GM19025 (cell line): ENCODE results near the gene FBXL19.

Source experiments
- ATAC-seq: cut with Tn5 transposase; IDR thresholded peaks from one replicate; pipeline ENCODE4 v1.9.1; 2021; ENCODE audit warnings: mild to moderate bottlenecking, low read depth, moderate library complexity; ENCODE audit not compliant: unreplicated experiment

The FBXL19 gene

DNA sequence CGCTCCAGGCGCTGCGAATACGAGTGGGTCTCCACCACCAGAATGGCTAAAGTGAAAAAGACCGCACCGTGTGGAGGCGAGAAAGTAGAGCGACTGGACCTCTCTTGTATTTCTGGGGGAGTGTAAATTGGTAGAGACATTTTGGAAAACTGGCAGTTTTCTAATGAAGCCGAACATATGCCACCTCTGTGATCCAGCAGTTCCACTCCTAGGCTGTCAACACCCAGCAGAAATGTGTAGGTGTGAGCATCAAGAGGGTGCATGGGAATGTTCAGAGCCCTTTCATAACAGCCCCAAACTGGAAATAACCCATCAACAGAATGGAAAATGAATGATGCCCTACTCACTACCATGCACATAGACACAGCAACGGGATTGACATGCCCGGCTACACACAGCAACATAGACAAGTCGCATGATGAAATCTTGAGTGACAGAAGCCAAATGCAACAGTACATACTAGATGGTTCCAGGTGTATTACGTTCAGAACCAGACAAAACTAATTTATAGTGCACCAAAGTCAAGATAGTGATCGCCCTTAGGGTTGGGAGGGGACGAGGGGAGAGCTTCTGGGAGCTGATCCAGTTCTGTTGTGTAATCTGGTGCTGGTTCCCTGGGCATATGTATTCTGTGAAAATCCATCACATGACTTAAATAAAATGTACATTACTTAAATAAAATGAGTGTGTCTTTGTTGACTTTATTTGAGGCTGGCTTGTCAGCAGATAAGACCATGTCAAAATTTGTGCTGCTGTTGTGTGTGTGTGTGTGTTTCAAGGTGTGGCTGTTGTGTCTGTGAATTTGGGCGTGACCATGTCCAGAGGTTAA is 28.6 kb upstream of the FBXL19 start:
- ATAC-seq = no peak

GRCh38 chr16:30895627-30896260 is 27.6 kb upstream of the FBXL19 start:
- ATAC-seq = no peak

DNA sequence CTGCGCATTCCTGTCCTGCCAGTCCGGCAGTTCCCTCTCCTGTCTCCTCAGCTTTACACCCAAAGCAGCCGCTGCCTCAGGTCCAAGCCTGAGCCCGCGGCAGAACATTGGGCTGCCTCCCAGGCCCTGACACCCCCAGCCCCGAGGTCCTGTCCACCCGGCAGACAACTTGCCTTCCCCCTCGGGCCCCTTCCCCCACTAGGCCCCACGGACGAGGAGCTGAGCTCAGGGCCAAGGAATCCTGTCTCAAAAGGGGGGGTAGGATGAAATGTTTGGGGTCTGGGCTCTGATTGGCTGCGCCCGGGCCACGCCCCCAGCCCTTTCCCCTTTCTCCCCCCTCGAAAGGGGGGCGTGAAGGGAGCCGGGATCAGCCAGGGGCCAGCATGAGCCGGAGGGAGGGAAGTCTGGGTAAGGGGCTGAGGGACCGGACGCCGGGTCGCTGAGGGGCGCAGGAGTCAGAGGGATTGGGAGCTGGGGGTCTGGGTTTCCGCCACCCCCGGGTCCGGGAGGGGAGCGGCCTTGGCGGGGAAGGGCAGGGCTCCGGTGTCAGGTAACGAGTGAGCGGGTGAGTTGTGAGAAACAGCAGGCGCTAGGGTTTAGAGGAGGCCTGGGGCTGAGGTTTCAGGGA is 27.0 kb upstream of the FBXL19 start, which contains the start of gene CTF1:
CTF1 (plus strand) TSS at position 354 of the 628 bp plus-strand sequence; CDS start at position 384, 30 bp downstream.
- ATAC-seq = no peak

DNA sequence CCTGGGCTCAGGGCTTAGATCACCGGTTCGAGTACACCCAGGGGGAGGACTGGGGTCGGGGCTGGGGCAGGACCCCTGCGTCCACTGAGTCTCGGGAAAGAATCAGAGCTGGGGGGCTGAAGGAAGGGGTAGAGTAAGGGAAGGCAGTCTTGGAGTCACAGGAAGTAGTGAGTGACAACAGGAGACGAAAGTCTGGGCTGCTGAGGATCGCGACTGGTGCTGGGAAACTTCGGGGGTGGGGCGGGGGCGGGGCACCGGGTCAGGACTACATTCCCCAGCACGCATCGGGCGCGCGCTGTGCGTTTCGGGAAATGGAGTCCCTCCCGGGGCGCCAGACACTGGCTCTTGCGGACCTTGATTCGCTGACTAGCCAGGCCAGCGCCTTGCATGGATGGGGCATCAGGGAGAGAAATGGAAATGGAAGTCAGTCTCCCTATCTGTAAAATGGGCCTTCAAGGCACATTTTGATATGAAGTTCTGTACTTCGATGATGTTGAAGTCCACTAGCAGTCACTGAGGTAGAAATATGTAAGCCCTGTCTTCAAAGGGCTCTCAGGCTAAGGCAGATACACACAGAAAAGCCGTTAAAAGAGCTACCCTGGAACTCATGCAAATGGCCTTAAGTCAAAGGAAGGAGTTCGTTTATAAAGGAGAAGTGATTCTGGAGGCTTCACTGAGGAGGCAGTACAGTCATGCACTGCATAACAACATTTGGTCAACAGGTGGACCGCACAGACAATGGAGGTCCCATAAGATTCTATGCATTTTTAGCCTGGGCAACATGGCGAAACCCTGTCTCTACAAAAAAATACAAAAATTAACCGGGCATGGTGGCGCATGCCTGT is 26.3 kb upstream of the FBXL19 start:
- peak; percentile 28 for ATAC-seq

GRCh38 chr16:30899794-30900193 is 23.6 kb upstream of the FBXL19 start:
- ATAC-seq = no peak

DNA sequence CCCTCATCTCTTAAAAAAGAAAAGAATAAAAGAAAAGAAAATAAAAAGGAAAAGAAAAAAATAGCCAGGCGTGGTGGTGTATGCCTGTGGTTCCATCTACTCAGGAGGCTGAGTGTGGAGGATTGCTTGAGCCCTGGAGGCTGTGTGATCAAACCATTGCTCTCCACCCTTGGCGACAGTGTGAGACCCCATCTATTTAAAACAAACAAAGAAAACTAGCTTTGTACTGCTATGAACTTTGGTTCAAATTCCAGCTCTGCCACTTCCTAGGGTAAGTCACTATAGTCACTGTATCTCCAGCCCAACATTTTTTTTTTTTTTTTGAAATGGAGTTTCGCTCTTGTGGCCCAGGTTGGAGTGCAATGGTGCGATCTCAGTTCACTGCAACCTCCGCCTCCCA is 22.8 kb upstream of the FBXL19 start:
- ATAC-seq = no peak

DNA sequence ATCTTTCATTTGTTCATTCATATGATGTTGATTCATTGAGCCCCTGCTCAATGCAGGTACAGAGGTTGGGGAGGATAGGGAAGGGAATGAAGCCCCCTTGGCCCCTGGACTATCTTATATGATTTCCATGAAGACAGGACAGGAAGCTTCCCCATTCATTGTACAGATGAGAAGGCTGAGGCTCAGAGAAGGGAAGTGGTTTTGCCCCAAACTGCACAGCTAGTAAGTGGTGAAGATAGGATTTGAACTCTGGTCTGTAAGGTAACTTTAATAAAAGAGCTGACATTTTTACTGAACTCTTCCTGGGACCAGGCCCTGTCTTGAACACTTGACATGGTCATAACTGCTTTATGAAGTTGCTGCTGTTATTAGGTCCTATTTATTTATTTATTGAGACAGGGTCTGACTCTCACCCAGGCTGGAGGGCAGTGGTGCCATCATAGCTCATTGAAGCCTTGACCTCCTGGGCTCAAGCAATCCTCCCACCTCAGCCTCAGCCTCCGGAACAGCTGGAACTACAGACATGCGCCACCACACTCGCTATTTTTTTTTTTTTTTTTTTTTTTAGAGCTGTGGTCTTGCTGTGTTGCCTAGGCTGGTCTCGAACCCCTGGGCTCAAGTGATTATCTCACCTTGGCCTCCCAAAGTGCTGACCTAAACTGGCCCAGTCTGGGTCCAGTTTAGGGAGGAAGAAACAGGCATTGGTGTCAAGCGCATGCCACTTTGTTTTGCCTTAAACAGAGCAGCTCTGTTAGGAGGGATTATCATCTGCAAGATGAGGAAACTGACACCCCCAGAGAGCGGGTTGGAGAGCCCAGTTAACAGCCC is 22.0 kb upstream of the FBXL19 start:
- ATAC-seq = no peak

DNA sequence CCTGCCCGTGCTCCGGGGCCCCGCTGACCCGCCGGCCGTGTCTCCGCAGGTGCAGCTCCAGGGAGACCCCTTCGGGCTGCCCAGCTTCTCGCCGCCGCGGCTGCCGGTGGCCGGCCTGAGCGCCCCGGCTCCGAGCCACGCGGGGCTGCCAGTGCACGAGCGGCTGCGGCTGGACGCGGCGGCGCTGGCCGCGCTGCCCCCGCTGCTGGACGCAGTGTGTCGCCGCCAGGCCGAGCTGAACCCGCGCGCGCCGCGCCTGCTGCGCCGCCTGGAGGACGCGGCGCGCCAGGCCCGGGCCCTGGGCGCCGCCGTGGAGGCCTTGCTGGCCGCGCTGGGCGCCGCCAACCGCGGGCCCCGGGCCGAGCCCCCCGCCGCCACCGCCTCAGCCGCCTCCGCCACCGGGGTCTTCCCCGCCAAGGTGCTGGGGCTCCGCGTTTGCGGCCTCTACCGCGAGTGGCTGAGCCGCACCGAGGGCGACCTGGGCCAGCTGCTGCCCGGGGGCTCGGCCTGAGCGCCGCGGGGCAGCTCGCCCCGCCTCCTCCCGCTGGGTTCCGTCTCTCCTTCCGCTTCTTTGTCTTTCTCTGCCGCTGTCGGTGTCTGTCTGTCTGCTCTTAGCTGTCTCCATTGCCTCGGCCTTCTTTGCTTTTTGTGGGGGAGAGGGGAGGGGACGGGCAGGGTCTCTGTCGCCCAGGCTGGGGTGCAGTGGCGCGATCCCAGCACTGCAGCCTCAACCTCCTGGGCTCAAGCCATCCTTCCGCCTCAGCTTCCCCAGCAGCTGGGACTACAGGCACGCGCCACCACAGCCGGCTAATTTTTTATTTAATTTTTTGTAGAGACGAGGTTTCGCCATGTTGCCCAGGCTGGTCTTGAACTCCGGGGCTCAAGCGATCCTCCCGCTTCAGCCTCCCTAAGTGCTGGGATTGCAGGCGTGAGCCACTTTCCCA is 21.1 kb upstream of the FBXL19 start:
- ATAC-seq = peak; percentile 79

GRCh38 chr16:30903002-30903401 is 20.4 kb upstream of the FBXL19 start:
- ATAC-seq = no peak

GRCh38 chr16:30903596-30903995 is 19.8 kb upstream of the FBXL19 start:
- no peak for ATAC-seq

- no peak for ATAC-seq
These were observed 19.1 kb upstream of the FBXL19 start for GRCh38 chr16:30904114-30904780.

- ATAC-seq = no peak
These were observed 16.3 kb upstream of the FBXL19 start for GRCh38 chr16:30907064-30907463.

- ATAC-seq = no peak
These were observed 12.8 kb upstream of the FBXL19 start for GRCh38 chr16:30910427-30911029.

GRCh38 chr16:30912794-30913412 is 10.5 kb upstream of the FBXL19 start:
- ATAC-seq = no peak

GRCh38 chr16:30914830-30915229 is 8.5 kb upstream of the FBXL19 start:
- ATAC-seq = no peak

DNA sequence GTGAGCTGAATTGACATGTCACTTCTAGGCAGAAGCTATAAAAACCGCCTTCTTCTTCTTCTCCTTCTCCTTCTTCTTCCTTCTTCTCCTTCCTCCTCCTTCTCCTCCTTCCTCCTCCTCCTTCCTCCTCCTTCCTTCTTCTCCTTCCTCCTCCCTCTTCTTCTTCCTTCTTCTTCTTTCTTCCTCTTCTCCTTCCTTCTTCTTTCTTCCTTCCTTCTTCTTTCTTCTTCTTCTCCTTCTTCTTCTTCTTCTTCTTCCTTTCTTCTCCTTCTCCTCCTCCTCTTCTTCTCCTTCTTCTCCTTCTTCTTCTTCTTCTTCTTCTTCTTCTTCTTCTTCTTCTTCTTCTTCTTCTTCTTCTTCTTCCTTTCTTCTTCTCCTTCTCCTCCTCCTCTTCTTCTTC is 4.8 kb upstream of the FBXL19 start:
- ATAC-seq = no peak

GRCh38 chr16:30920891-30921290 is 2.5 kb upstream of the FBXL19 start:
- no peak for ATAC-seq

DNA sequence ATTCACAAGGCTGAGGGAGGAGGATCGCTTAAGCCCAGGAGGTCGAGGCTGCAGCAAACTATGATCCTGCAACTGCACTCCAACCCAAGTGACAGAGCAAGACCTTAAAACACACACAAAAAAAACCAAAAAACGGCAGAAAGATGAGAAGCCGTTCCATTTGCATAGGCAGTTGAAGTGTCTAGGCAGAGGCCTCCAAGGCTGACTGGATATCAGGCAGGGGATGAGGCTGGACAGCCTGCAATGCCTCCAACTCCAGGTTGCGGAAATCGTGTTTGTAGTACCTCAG is 2.0 kb upstream of the FBXL19 start:
- ATAC-seq = no peak
